Erythroblast (primary cell): ENCODE measurements around the gene OTUD5.

ENCODE experiments used
- GATA1 ChIP-seq: IDR thresholded peaks from 2 replicates; pipeline ENCODE4 v1.6.1; 2011; ENCODE audit warnings: low read depth, mild to moderate bottlenecking, control low read depth, low read length, moderate library complexity
- POLR2A ChIP-seq: IDR thresholded peaks from 2 replicates; pipeline ENCODE4 v1.6.1; 2011; ENCODE audit warnings: mild to moderate bottlenecking, low read length

DNA sequence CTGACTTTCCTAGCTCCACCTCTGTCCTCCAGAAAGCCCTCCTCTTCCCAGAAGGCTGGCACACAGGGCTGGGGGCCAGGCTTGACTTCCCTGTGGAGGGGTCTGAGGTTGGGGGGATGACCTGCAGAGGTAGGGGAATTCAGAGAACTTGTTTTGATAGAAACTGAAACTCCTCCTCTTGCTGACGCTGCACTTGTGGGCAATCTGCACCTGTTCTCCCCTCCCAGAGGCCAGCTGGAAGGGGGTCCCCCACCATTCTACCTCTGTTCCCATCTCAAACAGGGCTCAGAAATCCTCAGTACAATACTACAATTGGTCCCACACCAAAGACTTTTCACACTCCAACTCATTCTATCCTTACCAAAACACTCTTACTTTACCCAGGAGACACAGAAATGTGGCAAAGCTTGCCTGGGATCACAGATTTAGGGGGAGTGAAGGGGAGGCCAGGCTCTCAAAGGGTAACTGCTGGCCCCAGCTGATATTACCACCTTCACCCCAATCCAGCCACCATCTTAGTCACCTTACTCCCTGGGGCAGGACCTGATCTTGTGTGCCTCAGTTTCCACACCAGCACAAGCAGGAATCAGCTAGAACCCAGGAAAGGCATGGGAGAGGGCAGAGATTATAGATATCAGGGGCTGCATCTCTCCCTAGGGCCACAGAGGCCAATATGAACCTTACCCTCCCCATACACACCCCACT lies 18.5 kb downstream of the OTUD5 start:
- TF ChIP-seq POLR2A (no peak), GATA1 (no peak)
